ENCODE measurements around the gene CD82.

DNA sequence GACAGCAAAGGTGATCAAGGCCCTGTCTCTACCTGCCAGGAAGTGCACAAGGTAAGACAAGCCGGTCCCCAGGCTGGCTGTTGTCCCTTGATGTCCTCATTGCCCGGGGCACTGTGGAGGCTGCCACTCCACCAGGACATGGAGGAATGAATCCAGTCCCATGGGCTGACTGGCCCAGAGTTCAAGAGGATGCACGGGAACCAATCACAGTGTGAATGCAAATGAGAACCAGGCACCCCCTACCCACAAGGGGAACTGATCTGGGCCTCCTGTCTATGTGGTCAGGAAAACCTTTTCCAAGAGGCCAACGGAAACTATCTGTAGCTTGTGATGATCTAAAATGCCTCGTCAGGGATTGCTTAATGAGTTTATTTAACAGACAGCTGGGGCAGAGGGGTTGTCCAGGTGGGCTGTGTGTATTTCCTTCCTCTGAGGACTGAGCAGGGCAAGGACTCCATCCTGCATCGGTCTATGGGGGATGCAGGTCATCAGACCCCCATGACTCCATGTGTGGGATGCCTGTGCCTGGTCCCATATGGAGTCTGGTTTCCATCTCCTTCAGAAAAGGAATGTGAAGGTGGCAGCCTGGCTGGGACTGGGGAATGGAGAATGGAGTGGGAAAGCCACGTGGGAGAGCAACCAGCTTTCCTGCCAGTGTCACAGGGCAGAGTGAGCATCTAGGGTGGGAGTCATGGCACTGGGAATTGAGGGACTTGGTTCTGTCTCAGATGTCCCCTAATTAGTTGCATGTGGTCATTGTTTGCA, 60.5 kb downstream of the CD82 start:
- TF ChIP-seq CTCF (IDR thresholded peaks at IDR 0.05; ENCODE audit: low read depth, low read length) (no peak), EZH2phosphoT487 (IDR thresholded peaks at IDR 0.05; ENCODE audit: low read depth) (no peak)

All from OCI-LY3 (cell line).